HG03378 (cell line): ENCODE data around the gene ATP12A.

Source experiments
- ATAC-seq: cut with Tn5 transposase; IDR thresholded peaks from one replicate; pipeline ENCODE4 v1.9.1; 2021; ENCODE audit warnings: mild to moderate bottlenecking, moderate library complexity; ENCODE audit not compliant: unreplicated experiment

Gene ATP12A

GRCh38 chr13:24662195-24663088 lies 17.8 kb upstream of the ATP12A start:
- no peak for ATAC-seq

- ATAC-seq: no peak
These were observed 17.2 kb upstream of the ATP12A start for GRCh38 chr13:24663089-24663395.

- no peak for ATAC-seq
These were observed 16.6 kb upstream of the ATP12A start for GRCh38 chr13:24663586-24663985.

DNA sequence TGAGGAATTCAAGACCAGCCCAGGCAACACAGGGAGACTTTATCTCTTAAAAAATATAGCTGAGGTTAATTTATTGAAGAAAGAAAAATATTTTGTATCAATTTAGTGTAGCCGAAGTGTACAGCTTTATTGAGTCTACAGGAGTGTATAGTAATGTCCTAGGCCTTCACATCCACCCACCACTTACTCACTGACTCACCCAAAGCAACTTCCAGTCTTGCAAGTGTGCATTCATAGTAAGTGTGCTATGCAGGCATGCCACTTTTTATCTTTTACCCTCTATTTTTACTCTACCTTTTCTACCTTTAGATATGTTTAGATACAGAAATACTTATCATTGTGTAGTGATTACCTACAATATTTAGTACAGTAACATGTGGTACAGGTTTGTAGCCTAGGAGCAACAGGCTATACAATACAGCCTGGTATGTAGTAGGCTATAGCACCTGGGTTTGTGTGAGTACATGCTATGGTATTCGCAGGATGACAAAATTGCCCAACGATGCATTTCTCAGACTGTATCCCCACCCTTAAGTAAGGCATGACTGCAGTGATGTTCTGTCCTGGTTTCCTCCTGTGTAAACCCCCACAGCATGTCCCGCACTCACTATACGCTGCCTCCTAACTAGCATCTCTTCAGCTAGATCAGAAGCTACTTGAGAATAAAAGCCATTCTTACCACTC lies 15.3 kb upstream of the ATP12A start:
- ATAC-seq: no peak

DNA sequence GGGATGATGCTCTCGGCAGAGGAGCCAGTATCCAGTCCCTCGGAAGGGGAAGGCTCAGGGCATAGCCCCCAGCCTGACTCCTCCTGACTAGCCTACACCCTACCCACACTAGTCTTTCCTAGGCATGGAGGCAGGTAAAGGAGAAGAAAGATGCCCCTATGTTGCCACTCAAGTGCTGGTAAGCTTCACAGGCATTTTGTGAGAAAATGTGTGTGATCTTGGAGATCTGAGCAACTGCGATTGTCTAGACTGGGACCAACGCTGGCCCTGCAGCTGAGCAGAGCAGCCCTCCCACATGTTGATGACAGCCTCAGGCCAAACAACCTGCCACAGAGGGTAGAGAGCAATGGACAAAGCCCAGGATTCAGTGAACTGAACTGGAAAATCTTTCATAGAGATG lies 11.7 kb upstream of the ATP12A start:
- no peak for ATAC-seq

GRCh38 chr13:24668955-24669582 lies 11.1 kb upstream of the ATP12A start:
- ATAC-seq: no peak

- no peak for ATAC-seq
These were observed 10.0 kb upstream of the ATP12A start for GRCh38 chr13:24670174-24670573.

DNA sequence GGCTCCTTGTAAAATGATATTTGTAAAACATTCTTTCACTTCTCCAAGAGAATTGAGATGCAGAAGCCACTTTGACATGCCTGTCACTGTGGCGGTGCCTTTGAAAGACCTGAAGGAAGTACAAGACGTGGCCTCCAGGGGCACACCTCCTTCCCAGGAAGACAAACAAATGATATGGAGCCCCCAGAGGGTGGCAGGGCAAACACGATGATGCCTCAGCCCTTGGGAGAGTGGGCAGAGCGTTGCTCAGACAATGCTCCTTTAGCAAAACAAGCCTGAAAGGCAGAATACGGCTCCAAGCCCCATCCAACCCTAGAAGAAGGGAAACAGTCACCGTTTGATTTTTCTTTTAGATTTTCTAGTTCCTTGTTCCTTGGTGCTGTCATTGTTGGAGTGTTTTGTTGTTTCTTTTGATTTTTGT lies 9.2 kb upstream of the ATP12A start:
- no peak for ATAC-seq

GRCh38 chr13:24671386-24672113 lies 8.7 kb upstream of the ATP12A start:
- no peak for ATAC-seq

GRCh38 chr13:24672141-24673132 lies 7.8 kb upstream of the ATP12A start:
- no peak for ATAC-seq

- ATAC-seq: no peak
These were observed 4.2 kb upstream of the ATP12A start for GRCh38 chr13:24675806-24676570.

GRCh38 chr13:24678151-24678550 lies 2.1 kb upstream of the ATP12A start:
- no peak for ATAC-seq

- ATAC-seq: no peak
These were observed 522 bp upstream of the ATP12A start for GRCh38 chr13:24679686-24680085.

- no peak for ATAC-seq
These were observed 855 bp downstream of the ATP12A start for GRCh38 chr13:24680921-24681604.

DNA sequence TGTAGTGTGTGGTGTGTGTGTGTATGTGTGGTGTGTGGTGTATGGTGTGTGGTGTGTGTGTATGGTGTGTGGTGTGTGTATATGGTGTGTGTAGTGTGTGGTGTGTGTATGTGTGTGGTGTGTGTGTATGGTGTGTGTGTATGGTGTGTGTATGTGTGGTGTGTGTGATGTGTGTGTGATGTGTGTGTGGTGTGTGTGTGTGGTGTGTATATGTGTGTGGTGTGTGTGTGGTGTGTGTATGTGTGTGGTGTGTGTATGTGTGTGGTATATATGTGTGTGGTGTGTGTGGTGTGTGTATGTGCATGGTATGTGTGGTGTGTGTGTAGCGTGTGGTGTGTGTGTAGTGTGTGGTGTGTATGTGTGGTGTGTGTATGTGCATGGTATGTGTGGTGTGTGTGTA lies 1.7 kb downstream of the ATP12A start:
- no peak for ATAC-seq

GRCh38 chr13:24682353-24682752 lies 2.1 kb downstream of the ATP12A start:
- no peak for ATAC-seq

DNA sequence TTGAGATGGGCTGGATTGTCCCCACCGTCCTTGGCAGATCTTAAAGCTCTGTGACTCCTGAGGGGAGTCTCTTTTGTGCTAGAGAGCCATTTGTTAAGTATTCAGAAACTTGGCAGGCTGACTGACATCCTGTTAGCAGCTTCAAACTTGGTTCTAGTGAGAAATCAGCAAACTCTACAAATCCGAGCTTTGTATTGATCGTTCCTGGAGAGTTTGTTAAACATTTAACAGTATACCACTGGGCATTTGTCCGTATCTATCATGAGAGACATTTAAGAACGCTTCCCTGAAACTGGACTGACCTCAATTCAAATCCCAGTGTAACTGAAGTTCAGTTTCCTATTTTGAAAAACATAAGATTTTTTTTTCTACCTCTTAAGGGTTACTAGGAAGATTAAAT lies 3.1 kb downstream of the ATP12A start:
- ATAC-seq: no peak

DNA sequence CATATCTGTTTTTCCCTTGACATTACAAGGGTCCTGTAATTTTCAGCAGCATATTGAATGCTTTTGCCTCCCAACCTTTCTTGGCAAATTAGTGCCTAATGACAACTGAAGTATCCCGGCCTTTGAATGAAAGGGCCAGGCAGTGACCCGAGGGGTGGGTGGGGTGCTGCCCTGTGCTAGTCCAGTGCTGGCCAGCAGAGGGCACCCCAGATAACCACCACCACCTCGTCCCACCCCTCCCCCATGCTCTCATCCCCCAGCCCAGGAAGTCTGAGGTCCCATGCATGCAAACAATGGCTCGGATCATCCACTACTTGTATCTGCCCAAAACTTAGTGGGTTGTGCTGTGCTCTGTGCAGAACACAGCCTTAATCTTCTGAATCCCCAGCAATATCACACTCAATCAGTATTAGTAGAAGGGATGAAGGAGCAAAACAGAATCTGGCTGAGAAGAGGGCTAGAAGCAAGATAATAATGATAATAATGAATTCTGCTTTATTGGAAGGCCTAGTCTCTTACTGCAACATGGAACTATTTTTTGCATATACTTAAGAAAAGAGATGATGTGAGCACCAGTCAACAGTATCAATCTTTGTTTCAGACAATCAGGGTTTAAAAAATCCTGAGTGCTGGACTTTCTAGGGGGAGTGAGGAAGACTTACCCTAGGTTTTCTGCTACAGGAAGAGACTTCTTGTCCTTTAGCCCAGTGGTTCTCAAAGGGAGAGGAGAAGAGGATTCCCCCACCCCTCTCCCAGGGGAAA lies 3.8 kb downstream of the ATP12A start:
- peak; percentile 36 for ATAC-seq
